Peyer's patch (tissue), 4 donors: ENCODE measurements around the gene RPS24. TPM values are rescaled to one million over a fixed set of nuclear protein-coding genes. Genes with fewer than 3 reads are reported as not detected.
A peak's percentile ranks its signal among the peaks of the same experiment; 100 is the strongest.

ENCODE experiments used
- DNase-seq, 3 donors: peaks; one replicate each; pipeline ENCODE4 v3.0.0-alpha.2; 2017 to 2019
- H3K27ac ChIP-seq, 4 donors: fragments of 200-600 bp; sonication (generic); one replicate each; pipeline ENCODE4 v1.5.1; 2016 to 2019
- H3K27me3 ChIP-seq, 2 donors: fragments of 200-600 bp; sonication (generic); one replicate each; pipeline ENCODE4 v1.5.1; 2019
- H3K36me3 ChIP-seq, 3 donors: fragments of 200-600 bp; sonication (generic); one replicate each; pipeline ENCODE4 v1.5.1; 2016 to 2019
- H3K4me1 ChIP-seq, 4 donors: fragments of 200-600 bp; sonication (generic); one replicate each; pipeline ENCODE4 v1.5.1; 2016 to 2019
- H3K4me3 ChIP-seq, 4 donors: fragments of 200-600 bp; sonication (generic); 1 replicate in 3 of 4; 2 replicates in 1 of 4; pipeline ENCODE4 v1.5.1; 2016 to 2019; ENCODE audit warnings: mild to moderate bottlenecking in 1 of 4
- H3K9me3 ChIP-seq, 4 donors: fragments of 200-600 bp; sonication (generic); one replicate each; pipeline ENCODE4 v1.5.1; 2016 to 2019; ENCODE audit warnings: mild to moderate bottlenecking in 1 of 4
- POLR2A ChIP-seq, 2 donors: fragments of 450-650 bp; IDR thresholded peaks; one replicate each; pipeline ENCODE4 v1.5.1; 2017; ENCODE audit warnings: antibody characterized with exemption in 2 of 2, mild to moderate bottlenecking in 2 of 2, moderate library complexity in 2 of 2
- total RNA-seq, 4 donors: library from RNA; depleted of rRNA; stranded (reverse); fragments of >200 nt; gene quantifications; one replicate each; pipeline ENCODE4 v1.1.0, GENCODE V29; 2016
- TF ChIP-seq, protein P1 (sequence below), 6 experiments: fragments of 450-650 bp in 4 of 6; fragments of 200-600 bp in 2 of 6; sonication (generic) in 1 of 6; IDR thresholded peaks; one replicate each; pipeline ENCODE4 v1.5.1; 2017 to 2019; ENCODE audit warnings: antibody characterized with exemption in 6 of 6, mild to moderate bottlenecking in 3 of 6, moderate library complexity in 1 of 6

Gene RPS24
- total RNA-seq, 4 donors from 2014 or later: 999 to 2,177 (median 1,337) TPM

DNA sequence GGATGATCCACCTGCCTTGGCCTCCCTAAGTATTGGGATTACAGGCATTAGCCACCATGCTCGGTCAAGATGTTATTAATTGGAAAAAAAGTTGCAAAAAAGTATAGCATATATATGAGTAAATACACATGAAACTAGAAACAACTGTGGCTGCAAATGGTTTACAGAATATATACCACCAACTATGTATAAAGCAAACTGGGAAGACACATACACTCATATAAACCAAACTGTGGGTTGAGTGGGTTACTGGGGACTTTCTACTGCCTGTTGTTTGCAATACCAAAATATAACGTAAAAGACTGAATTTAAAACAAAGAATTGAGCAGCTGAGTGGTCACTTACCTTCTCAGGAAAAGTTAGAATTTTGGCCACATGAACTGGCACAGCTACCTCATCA is 12.5 kb upstream of the RPS24 start:
- H3K36me3 ChIP-seq: peaks cover 0 to 100% (median 0%) of the 10 kb centered on the region in 3 donors
- no peak overlapping the region for H3K4me3 ChIP-seq
- H3K27me3 ChIP-seq: no peaks in the 10 kb centered on the region
- TF ChIP-seq POLR2A (IDR thresholded peaks at IDR 0.05): no peak
- TF ChIP-seq, protein P1, sequence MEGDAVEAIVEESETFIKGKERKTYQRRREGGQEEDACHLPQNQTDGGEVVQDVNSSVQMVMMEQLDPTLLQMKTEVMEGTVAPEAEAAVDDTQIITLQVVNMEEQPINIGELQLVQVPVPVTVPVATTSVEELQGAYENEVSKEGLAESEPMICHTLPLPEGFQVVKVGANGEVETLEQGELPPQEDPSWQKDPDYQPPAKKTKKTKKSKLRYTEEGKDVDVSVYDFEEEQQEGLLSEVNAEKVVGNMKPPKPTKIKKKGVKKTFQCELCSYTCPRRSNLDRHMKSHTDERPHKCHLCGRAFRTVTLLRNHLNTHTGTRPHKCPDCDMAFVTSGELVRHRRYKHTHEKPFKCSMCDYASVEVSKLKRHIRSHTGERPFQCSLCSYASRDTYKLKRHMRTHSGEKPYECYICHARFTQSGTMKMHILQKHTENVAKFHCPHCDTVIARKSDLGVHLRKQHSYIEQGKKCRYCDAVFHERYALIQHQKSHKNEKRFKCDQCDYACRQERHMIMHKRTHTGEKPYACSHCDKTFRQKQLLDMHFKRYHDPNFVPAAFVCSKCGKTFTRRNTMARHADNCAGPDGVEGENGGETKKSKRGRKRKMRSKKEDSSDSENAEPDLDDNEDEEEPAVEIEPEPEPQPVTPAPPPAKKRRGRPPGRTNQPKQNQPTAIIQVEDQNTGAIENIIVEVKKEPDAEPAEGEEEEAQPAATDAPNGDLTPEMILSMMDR (IDR thresholded peaks at IDR 0.05): no peak
- DNase-seq: no peak
- H3K4me1 ChIP-seq: no peaks in the 10 kb centered on the region
- H3K9me3 ChIP-seq: no peaks in the 10 kb centered on the region
- no peak overlapping the region for H3K27ac ChIP-seq

- Histone ChIP-seq H3K27ac (no peak overlapping the region), H3K27me3 (no peaks in the 10 kb centered on the region), H3K4me1 (peaks cover 0 to 16% (median 8%) of the 10 kb centered on the region in 4 donors), H3K4me3 (no peak overlapping the region), H3K36me3 (peaks cover 0 to 75% (median 0%) of the 10 kb centered on the region in 3 donors), H3K9me3 (no peaks in the 10 kb centered on the region)
- TF ChIP-seq POLR2A (IDR thresholded peaks at IDR 0.05): no peak
- TF ChIP-seq, protein P1 (IDR thresholded peaks at IDR 0.05): no peak
- DNase-seq: no peak
Observed at GRCh38 chr10:78023741-78024140, 9.9 kb upstream of the RPS24 start.

- Histone ChIP-seq H3K27me3 (no peaks in the 10 kb centered on the region), H3K27ac (no peak overlapping the region), H3K36me3 (peaks cover 0 to 55% (median 0%) of the 10 kb centered on the region in 3 donors), H3K4me3 (no peak overlapping the region), H3K4me1 (peaks cover 0 to 17% (median 9%) of the 10 kb centered on the region in 4 donors), H3K9me3 (no peaks in the 10 kb centered on the region)
- DNase-seq: no peak
- TF ChIP-seq, protein P1 (IDR thresholded peaks at IDR 0.05): no peak
- TF ChIP-seq POLR2A (IDR thresholded peaks at IDR 0.05): no peak
Observed at GRCh38 chr10:78025685-78026364, 7.8 kb upstream of the RPS24 start.

- Histone ChIP-seq H3K4me1 (peaks cover 0 to 17% (median 9%) of the 10 kb centered on the region in 4 donors), H3K27me3 (no peaks in the 10 kb centered on the region), H3K27ac (peak overlapping the region; percentile 71 to 80 (median 75)), H3K36me3 (peaks cover 0 to 26% (median 0%) of the 10 kb centered on the region in 3 donors), H3K4me3 (peak overlapping the region; percentile 90 to 94 (median 92)), H3K9me3 (no peaks in the 10 kb centered on the region)
- DNase-seq: peak in 2 of 3 donors; percentile 53 to 69
- TF ChIP-seq, protein P1 (IDR thresholded peaks at IDR 0.05): no peak
- no peak for TF ChIP-seq POLR2A (IDR thresholded peaks at IDR 0.05)
Observed at GRCh38 chr10:78028438-78029268, 5.0 kb upstream of the RPS24 start.

GRCh38 chr10:78029269-78030226 is 4.1 kb upstream of the RPS24 start, which contains the start of gene POLR3A:
Gene POLR3A, minus strand, starts transcription at chr10:78029515. Its CDS starts 108 bp downstream, at chr10:78029407.
- peak; percentile 90 to 98 (median 94) for DNase-seq
- Histone ChIP-seq H3K4me1 (peaks cover 3 to 19% (median 9%) of the 10 kb centered on the region in 4 donors), H3K9me3 (no peaks in the 10 kb centered on the region), H3K36me3 (peaks cover 0 to 17% (median 0%) of the 10 kb centered on the region in 3 donors), H3K27ac (peak within 1 kb of the TSS; percentile 71 to 80 (median 75)), H3K27me3 (no peaks in the 10 kb centered on the region), H3K4me3 (peak within 1 kb of the TSS; percentile 90 to 94 (median 92))
- TF ChIP-seq, protein P1 (IDR thresholded peaks at IDR 0.05): peak in 5 of 6 experiments; percentile 65 to 90 (median 69)
- TF ChIP-seq POLR2A (IDR thresholded peaks at IDR 0.05): peak; percentile 18 to 31
